SHP77 (cell line): Measurements from ENCODE around the gene F13A1.

Experiments used
- DNase-seq, 2 experiments: peaks; one replicate each; lab custom pipeline; 2025; lab: John Stamatoyannopoulos, UW

Gene F13A1

DNA sequence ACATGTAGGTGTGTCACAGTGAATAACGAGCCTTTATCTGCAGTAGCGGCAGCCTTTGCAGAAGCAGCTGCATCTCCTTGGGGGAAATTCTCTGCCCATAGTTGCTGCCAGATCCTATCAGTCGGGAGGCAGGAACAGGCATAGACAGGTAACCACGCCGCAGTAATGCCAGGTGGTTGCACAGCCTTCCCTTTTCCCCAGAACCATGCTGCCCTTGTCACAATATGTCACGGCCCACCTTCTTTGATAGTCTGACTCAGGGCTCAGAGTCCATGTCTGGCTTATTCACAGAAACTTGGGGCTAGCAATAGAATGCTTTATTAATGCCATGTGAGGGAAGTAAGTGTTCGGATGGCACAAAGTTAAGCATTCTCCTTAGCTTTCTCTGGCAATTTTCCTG is 76.6 kb downstream of the F13A1 start:
- DNase-seq, result no peak

DNA sequence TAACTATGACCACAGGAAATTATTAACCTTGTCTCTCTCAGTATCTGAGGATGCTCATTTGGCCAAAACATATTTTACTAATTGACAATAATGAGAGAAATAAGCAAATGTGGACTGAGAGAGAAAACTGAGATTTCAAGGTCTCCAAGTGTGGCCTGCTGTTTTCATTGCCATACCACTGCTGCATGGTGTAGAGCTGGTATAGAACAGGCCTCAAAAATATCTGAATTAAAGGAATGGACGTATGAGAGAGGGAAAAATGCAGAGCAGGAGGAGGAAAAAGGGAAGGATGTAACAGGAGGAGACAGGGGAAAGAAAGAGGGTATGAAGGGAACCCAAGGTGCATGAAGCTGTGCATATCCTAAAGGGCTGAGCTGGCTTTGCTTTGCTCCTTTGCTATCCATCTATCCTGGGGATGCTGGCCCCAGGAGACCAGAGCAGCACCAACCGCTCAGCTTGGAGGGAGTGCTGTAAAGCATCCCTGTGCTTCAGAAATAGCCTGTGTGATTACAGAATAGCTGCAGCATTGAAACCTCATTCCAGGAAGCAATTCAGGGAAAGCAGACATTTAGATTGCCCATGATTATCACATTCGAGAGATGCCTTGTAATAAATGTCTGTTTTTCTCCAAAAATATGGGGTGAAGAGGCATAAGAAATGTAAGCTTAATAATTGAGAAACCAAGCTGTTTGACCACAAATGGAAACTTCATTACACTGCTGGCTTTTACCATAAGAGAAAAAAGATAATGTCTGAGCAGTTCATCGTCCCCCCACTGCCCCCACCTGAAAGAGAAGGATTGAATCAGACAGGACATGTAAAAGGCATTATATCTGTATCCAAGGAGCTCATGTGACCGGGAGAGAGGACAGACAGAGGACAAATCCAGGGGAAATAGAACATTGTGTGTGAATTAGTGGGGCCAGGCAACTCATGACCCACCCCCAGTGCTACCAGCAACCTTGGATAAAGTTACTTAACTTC is 80.6 kb downstream of the F13A1 start:
- DNase-seq, result no peak

DNA sequence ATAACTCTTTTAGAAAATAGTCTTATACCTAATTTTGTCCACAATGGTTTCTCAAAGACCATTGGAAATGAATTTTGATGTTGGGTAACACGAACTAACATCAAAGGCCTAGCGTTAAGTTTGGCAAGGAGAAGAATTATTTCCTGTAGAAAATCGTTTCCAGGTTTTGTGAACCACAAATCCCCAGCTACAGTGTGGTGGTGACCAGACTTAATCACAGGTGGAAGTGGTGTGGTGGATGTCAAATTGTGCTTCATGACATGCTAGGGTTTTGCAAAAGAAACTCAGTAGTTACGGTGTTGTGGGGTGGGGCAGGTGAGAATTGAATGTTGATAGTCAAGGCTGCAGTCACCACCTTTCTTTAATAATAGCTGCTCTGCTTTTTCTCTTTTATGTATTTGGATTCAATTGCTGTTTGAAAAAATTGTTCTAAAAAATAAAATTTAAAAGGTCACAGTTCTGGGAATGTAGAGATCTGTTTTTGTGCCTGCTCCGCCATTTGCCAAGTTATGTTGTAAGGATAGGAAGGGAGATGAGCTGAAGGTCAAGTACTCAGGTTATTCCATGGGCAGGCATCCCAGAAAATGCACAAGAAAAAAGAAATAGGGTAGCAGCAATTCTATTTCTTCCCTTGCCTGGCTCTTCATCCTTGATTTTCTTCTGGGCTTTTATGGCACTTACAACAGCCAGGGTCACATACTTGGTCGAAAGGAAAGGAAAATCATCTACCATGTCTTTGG is 83.6 kb downstream of the F13A1 start:
- DNase-seq, result no peak

DNA sequence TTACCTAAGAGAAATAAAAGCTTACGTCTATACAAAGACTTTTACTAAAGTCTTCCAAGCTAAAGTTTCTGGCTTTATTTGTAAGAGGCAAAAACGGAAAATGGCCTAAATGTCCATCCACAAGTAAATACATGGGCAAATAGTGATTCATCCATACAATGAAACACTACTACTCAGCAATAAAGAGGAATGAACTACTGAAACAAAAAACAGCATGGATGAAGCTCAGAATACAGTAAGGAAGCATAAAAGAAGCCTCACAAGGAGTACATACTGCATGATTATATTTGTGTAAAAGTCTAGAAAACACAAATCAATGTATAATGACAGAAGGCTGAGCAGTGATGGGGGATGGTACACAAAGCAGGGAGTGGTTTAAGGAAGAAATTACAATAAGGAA is 84.7 kb downstream of the F13A1 start:
- no peak for DNase-seq

DNA sequence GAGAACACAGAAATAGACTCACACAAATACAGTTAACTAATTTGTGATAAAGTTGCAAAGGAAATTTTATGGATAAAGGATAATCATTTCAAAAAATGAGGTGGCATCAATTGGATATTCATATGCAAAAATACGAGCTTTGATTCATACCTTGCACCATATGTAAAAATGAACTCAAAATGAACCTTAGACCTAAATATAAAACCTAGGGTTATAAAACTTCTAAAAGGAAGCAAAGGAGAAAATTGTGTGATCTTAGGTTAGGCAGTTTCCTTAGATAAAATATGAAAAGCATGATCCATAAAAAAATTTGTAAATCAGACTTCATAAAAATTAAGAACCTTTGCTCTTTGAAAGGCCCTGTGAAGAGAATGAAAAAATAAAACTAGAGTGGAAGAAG is 85.5 kb downstream of the F13A1 start:
- no peak for DNase-seq

DNA sequence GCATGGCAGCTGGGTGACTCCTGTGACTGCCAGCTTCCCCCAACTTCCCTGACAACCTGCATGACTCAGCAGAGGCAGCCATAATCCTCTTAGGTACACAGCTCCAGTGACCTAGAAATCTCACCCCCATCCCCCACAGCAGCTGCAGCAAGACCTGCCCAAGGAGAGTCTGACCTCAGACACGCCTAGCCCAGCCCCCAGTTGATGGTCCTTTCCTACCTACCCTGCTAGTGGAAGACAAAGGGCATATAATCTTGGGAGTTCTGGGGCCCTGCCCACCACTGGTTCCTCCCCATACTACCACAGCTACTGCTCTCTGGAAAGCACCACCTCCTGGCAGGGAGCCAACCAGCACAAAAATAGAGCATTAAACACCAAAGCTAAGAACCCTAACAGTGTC is 90.2 kb downstream of the F13A1 start:
- DNase-seq, result peak; percentile 50 to 56

DNA sequence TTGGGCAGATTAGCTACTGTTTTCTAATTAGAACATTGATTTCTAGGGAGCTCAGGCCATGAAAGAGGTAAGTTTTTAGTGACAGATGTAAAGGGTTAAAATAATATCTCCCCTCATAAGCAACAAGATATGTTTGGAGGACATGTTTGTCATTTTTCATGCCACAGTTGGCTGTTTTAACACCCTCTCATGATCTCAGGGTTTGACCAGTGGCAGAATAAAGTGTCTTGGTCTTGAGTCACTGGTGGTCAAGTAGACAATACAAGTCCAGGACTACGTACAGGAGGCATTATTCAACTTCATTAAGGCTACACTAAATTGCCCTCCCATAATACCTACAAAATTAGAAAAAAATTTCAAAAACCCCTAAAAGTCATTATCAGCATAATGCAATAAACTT is 92.6 kb downstream of the F13A1 start:
- DNase-seq, result no peak

DNA sequence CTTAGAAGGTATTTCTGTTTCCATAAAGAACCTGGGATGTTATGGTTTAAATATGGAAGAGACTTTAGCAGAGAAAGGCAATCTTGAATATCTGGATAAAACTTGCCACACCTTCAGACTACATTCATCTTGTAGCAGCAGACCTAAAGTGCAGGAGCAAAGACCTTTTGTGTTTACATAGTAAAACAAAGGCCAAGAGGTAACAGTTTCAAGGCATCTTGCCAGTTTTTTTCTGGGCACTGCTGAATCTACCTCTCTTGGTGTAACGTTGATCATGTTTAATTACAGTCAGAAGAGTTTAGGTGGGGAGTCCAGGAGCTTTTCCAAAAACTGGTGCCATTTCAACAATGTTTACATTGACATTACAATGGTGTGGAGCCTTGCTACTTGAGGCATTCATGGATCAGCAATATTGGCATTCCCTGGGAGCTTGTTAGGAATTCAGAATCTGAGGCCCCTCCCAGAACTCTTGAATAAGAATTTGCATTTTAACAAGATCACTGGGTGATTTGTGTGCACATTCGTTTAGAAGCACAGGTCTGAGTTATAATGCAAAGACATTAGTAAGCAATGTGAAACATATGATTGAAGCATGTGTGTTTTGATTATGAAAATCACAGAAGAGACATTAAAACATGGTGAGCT is 94.5 kb downstream of the F13A1 start:
- DNase-seq, result no peak

DNA sequence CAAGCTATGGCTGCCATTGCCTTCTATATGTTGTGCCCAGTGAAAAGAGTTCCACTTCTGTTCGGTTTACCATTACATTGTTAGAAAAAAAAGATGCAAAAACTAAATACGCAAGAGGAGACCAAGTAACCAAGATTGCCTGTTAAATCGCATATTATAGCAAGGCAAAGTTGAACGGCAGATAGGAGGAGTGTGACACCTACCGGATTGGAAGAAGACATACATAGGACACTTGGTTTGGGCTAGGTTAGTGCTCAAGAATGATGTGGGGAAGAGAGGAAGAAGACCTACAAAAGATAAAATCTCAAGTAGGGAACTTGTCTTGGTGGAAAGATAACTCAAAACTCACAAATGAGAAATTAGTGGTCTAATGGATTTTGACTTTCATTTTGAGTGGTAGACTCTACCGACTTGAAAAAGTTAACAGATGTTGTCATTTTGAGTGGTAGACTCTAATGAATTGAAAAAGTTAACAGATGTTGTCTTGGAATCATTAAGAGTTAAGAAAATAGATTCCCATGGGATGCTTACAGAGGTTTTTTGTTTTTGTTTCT is 95.5 kb downstream of the F13A1 start:
- DNase-seq, result no peak

DNA sequence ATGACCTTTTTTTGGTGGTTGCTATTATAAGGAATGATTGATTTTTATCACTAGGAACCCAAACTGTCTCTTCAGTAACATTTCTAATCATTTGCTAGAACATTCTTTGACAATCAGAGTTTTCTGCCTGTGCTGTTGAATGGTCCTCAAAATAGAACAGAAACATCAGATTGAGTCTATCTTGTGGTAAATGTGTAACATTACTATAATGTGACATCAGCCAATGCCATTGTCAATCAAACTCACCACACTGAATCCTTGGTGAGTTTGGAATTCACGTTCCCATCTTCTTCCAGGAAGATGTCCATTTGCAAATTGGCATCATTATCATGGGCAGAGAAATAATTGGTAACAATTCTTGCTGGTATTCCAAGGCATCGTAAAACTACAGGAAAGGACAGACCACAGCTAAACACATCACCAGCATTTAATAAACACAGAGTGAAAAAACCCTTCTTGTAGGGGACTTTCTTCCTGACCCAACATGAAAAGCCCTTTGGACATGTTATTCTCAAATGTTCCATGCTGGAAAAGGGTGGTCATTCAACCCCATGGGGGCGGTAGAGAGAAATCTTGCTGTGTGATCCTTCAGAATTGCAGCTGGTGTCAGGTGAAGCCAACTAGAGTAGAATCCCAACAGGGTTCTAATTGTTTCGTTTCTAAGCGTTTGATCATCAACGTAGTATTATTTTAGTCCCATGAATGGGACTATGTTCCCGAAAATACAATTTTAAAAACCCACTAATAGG is 98.5 kb downstream of the F13A1 start:
- DNase-seq, result no peak

DNA sequence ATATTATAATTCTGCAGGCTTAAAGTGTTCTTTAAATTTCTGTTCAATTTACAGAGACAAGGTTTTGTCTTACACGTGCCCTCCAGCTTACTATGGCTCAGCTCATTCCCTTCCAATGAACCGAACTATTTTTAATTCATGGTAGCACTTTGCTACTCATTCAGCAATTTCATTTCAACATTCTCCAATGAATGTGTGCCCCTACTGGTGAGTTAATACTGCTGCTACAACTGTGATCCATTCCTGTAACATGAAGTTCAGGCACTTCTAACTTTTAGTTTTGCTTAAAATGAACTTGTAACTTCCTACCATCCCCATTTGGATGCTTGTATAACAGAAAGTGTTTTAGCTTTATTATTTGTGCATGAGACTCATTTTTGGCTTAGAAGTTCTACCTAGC is 99.7 kb downstream of the F13A1 start:
- no peak for DNase-seq

DNA sequence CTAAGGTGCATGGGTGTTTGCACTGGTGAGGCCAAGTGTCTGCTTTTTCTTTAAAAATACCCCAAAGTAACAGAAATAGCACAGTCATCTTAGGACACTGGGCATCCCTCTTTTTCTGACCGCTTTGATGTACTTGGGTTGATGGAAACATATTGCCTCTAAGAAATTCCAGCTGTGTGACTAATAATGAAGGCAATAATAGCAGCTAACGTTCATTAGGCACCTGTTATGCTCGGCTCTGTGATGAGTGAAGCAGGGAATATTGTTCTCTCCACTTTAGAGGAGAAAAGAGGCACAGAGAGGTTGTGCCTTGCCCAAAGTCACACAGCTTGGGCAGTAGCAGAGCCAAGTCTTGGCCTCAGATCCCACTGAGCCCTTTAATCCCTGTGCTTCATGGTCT is 100.7 kb downstream of the F13A1 start:
- DNase-seq, result no peak

DNA sequence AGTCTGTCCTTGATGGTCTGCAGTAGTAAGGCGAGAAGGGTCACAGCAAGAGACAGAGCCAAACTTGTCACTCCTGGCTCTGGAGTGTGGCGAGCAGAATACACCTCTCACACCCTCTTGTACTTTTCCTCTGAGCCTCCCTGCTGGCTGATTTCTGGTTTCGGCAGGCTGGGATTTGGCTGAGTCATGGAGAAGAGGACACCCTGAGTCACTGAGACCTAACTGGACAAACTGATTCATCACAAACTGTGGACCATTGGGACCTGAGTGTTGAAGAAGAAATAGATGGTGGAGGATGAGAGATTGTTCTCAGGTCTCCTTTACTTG is 101.7 kb downstream of the F13A1 start:
- DNase-seq, result no peak

DNA sequence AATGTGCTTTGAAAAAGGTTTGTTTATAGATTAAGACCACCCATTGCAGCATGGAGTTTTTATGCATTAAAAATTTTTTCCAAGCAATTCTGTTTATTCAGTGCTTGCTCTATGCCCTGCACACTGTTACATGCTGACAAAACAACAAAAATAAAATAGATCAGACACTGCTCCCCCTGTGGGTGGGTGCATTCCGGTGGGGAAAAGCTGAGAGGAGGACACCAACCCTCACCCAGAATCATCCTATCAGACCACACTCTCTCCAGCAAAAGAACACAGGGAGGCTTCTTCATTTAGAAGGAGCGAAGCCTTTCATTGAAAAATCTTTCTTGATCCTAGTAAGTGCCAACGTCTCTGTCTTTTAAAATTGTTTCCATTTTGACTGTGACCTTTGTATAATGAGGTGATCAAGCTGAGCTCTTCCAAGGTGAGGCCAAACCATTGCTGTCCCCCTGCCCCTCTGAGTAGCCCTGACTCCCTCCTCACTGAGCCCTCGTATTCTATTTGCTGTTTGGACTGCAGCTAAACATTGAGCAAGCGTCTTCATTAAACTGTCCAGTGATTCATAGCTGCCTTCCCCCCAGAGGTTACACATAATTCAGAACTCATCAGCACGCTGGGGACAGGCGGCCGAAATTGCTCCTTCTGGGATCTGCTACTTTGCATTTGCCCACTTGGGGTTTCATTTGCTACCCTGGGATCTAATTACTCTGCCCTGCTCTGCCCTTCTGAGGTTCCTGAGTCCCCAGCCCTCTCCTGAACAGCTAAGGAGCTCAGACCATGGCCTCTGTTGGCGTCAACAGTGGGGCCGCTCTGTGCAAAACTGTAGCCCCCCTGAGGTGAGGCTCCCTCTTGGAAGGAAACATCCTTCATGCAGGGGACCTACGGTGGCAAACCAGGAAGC is 102.4 kb downstream of the F13A1 start:
- DNase-seq, result no peak

DNA sequence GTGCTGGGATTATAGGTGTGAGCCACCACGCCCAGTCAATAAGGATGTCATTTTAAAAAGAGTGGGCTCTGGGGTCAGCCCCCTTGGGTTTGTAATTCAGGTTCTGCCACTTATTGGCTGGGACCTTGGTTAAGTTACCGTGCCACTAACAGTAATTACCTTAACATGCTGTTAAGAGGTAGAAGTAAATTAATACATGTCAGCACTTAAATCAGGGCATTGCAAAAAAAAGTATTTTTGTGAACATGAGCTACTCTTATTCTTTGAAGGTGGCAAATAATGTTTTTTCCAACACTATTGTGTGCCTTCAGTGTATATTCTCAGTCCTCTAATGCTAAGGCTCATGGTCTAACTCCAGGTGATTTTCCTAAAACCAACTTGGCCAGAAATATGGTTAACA is 109.5 kb downstream of the F13A1 start:
- DNase-seq, result no peak

DNA sequence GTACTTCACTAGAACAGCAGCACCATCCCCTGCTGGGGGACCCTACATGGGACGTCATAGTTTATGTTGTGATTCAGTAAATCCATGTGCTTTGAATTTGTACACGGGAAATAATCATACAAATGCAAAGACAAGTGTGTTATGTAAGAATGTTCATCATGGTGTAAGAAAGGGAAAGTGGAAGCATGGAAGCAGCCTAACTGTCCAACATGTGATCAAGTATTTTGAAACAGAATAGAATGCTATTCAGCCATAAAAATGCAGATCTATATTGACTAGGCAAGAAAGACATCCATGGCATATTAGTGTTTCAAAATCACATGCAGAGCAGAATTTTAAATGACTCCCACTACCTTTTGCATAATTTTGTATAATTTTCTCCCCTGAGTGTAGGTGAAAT is 117.6 kb downstream of the F13A1 start:
- DNase-seq, result no peak

DNA sequence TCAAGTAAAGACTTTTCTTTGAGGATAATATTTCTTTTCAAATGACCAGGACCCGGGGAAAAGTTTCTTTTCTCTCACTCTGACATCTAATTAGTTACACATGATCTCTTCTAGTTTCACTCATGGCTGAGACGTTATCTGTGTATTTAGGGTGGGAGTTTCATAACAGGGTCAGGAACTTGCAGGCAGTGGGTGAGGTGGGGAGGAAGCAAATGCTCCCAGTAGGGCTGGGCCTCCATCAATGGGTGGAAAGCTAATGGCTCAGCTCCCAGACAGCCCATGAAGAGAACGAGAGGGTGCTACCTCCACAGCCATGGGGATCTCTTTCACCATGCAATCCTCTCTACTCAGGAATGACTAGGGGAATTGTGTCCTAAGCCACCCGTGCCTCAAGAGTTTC is 119.3 kb downstream of the F13A1 start:
- no peak for DNase-seq

DNA sequence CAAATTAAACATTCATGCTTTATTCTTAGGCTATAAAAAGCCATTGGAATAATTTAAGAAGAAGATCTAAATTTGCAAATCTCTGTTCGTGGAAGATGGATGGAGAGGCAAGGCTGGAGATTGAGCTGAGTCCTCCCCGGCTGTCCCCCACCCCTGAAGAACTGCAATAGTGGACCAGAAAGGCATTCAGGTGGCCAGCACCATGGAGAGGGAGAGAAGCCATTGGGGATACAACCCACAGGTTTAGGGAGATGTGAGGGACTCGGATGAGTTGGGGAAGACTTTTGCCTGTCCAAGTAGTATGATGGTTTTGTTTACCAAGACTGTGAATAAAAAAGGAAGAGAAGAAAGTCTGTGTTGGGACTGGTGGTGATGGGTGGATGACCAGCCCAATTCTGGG is 120.8 kb downstream of the F13A1 start:
- DNase-seq, result no peak

DNA sequence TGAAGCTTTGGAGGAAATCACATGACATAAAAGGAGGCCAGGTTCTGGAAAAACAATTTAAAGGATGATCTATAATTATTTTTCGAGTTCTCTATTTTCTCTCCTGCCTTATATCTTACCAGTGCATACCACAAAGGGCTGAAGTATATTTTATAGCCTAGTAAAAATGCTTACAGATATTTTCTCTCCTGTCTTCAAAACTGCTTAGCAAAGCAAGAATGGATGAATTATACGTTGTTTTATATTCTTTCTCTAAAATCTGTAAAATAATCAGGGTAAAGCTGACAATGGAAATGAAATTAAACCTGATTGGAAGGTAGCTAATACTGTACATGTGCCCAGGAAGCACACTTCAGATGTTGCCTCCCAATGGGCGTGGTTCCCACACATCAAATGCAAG is 123.7 kb downstream of the F13A1 start:
- DNase-seq, result no peak

DNA sequence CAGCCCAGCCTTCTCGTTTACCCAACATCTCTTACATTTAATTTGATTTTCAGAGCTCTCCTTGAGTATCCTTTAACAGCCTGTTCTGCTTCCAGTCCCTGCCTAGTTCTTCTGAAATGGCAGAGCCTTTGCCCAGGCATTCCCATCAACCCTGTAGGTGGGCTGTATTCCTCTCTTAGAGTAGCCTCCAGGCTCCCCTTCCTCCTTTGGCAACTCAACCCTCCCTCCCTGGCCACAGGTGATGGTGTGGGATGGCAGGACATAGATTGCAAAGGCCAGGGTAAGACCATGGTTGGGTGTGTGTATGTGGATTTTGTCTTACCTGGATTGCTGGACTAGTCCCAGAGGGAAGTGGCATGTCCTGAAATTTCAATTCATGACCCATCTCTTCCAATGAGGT is 125.4 kb downstream of the F13A1 start:
- no peak for DNase-seq

DNA sequence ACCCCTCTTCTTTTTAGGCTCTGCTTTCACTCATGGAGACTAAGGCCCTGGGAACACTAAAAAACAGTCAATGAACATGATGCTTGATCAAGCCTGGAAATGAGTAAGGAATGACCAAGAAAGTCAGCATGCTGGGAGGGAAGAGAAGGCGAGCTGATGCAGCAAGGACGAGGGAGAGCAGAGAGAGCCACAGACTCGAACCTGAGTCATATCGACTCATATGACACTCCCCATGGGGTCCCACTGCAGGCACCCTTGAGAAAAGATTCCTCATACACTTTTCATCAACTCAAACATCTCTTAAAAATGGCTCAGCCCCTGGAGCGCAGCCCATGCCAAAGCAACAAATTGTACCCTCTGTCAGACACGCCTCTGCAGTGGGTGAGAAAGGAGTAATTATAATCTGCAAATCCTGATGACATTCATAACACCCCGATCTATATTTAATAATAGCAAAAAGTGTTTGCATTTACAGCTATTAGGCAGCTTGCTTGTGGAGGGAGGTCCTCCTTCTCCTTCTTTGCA is 127.2 kb downstream of the F13A1 start:
- no peak for DNase-seq
